ENCODE results near the gene PIK3AP1. TPM values are rescaled to one million over a fixed set of nuclear protein-coding genes. Genes with fewer than 3 reads are reported as not detected.
A peak's percentile ranks its signal among the peaks of the same experiment; 100 is the strongest.

PIK3AP1 gene
- total and polyA plus RNA-seq, 2 of the 13 experiments (the other 11 are each of a cell fraction or from before 2014, with no cell fraction given), result 3.6 to 13.8 TPM

DNA sequence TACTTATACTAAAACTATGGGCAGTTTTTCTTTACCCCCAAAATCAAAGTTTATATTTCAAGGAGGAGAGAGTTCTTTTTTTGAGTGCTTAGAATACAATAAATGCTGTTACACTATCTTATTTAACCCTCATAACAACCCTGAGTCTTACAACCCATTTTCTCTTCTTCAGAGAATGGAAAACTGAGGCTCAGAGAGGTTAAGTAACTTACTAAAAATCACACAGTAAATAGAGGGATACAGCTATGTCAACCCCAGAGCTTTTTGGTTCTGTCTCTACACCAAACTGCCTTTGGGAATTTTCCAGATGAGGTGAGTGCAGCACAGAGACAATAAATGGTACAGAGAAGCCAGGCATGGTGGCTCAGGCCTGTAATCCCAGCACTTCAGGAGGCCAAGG is 25.6 kb upstream of the PIK3AP1 start (continued):
- TF ChIP-seq ZNF616 (CRISPR knock-in tag; IDR thresholded peaks at IDR 0.05; ENCODE audit: low read depth), result no peak

DNA sequence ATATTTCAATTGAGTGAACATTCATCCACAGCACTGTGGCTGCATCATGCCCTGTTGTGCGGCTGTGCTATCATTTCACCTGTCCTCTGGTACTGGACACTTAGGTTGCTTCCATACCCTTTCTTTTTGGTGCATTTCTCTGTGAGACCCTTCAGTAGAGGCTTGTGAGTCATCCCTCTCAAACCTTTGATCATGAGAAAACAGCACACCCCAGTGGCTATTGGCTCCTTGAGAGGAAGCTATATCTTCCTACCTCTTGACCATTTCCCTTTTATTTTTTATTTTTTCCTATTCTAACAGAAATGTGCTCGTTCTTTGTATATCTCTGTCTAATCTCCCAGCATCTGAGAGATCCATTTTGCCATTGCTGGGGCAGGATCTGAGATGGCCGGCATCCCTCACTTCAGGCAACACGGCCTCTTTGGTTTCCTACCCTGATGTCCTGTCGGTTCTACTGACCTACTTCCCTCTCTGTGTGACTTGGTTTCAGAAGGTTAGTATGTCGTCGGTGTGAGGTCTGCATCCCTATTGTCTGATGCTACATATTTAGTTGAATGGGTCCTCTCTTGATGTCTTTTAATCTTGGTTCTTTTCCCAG is 23.8 kb upstream of the PIK3AP1 start:
- Histone ChIP-seq H3K79me2 (ENCODE audit: insufficient read depth, low read length) (no peaks in the 10 kb centered on the region), H3K4me1 (ENCODE audit: insufficient read depth, low read length) (peaks cover 17% of the 10 kb centered on the region), H3K4me2 (ENCODE audit: low read depth, low read length) (peak overlapping the region; percentile 41; the same call in 1 of the 2 replicates), H3K4me3 (replicated peaks in 1 of 3; ENCODE audit: insufficient read depth in 1 of 3, low read depth in 2 of 3, low read length in 3 of 3) (no peak overlapping the region), H3K9me3 (ENCODE audit: low read length) (no peaks in the 10 kb centered on the region), H3K27ac (ENCODE audit: extremely low read length, insufficient read depth, low read length) (no peak overlapping the region), H3K9ac (ENCODE audit: insufficient read depth, low read depth, low read length) (no peak overlapping the region), H4K20me1 (ENCODE audit: insufficient read depth, low read length) (no peaks in the 10 kb centered on the region), H3K27me3 (ENCODE audit: control insufficient read depth in 1 of 2, insufficient read depth in 2 of 2, low read length in 2 of 2) (peaks cover 0 to 3% of the 10 kb centered on the region in 2 experiments; a peak in 1 of 5 replicates), H3K36me3 (replicated peaks in 1 of 2; ENCODE audit: control insufficient read depth in 1 of 2, insufficient read depth in 2 of 2, low read length in 2 of 2) (no peaks in the 10 kb centered on the region), H2AFZ (ENCODE audit: low read length) (no peak overlapping the region)
- intact Hi-C loops (cut with micrococcal nuclease; ENCODE audit: unreplicated experiment), result loop anchor here (2.0 to 5.0 kb wide), 2 partner anchors 23 to 102 kb away; partner anchors contain the start of gene PIK3AP1
- in situ Hi-C loops (cut with HindIII; ENCODE audit: extremely low pct_ligation_motif_present, low pct_unique_long_range_greater_than_20kb), result loop anchor here (5.0 to 10.0 kb wide), 2 partner anchors 102 to 349 kb away; no protein-coding TSS in a partner anchor
- peak; percentile 86 for FAIRE-seq
- peak; percentile 44 for DNase-seq (ENCODE audit: low spot score)
- peak; percentile 74 for ATAC-seq
- ChIA-PET POLR2A (interaction anchor here (1.2 kb wide), 1 partner anchor 104 kb away, joined by 3 read pairs; no protein-coding TSS in a partner anchor), CTCF (ENCODE audit: low intra/inter-chr PET ratio, low total read pairs) (interaction anchor here (0.8 to 1.5 kb wide), 3 partner anchors 101 to 104 kb away, joined by 3 to 7 read pairs (median 3); no protein-coding TSS in a partner anchor)
- WGBS (ENCODE audit: low lambda C conversion rate), result 8% methylated on average over 7 of the region's 7 CpGs
- BruUV-seq (replicated peaks), result no TSS peak
- TF ChIP-seq MLXIP (CRISPR knock-in tag; IDR thresholded peaks at IDR 0.05; ENCODE audit: borderline replicate concordance) (no peak), ARID2 (CRISPR knock-in tag; IDR thresholded peaks at IDR 0.05; ENCODE audit: borderline replicate concordance) (no peak), ZNF367 (CRISPR knock-in tag; IDR thresholded peaks at IDR 0.05; ENCODE audit: borderline replicate concordance) (no peak), CTCF (CRISPR knock-in tag; IDR thresholded peaks at IDR 0.05) (peak; percentile 70), RAD21 (CRISPR knock-in tag; IDR thresholded peaks at IDR 0.05) (0 out of 2 replicates have a peak, but pooled peaks have one; percentile 32), ZNF232 (CRISPR knock-in tag; IDR thresholded peaks at IDR 0.05; ENCODE audit: borderline replicate concordance) (peak; percentile 66; the same call in 1 of the 2 replicates), ZNF660 (CRISPR knock-in tag; IDR thresholded peaks at IDR 0.05; ENCODE audit: borderline replicate concordance, low read depth) (no peak), TOE1 (CRISPR knock-in tag; IDR thresholded peaks at IDR 0.05) (no peak), ZNF646 (CRISPR knock-in tag; IDR thresholded peaks at IDR 0.05) (no peak)
